Pancreas (tissue), 10 donors: ENCODE results near the gene NBEAL2. TPM values are rescaled to one million over a fixed set of nuclear protein-coding genes. Genes with fewer than 3 reads are reported as not detected.

ENCODE experiments used
- ATAC-seq, 4 donors: fragments of 200-7000 bp; cut with Tn5 transposase; one replicate each; pipeline versions ENCODE4 v1.8.0 to v1.9.1; 2020; ENCODE audit warnings: mild to moderate bottlenecking in 4 of 4, moderate library complexity in 4 of 4
- DNase-seq, 6 donors: peaks; one replicate each; pipeline ENCODE4 v3.0.0-alpha.2; 2020
- FAIRE-seq: peaks from 2 replicates; lab custom pipeline; 2012; peaks lifted over from hg19 to GRCh38; lab: Jason Lieb, UNC
- H3K27ac ChIP-seq, 4 donors: fragments of 200-600 bp; sonication (generic); 1 replicate in 3 of 4; 2 replicates in 1 of 4; pipeline versions ENCODE4 v1.5.0 to v1.8.0; 2020
- H3K27me3 ChIP-seq, 4 donors: fragments of 200-600 bp; one replicate each; pipeline ENCODE4 v1.8.0; 2021
- H3K36me3 ChIP-seq, 3 donors: fragments of 200-600 bp; sonication (generic) in 1 of 3; one replicate each; pipeline versions ENCODE4 v1.5.0 to v1.8.0; 2020 to 2021
- H3K4me1 ChIP-seq, 3 donors: fragments of 200-600 bp; one replicate each; pipeline ENCODE4 v1.8.0; 2021
- H3K4me3 ChIP-seq, 4 donors: fragments of 200-600 bp; sonication (generic) in 2 of 4; one replicate each; pipeline versions ENCODE4 v1.5.0 to v1.8.0; 2020 to 2021
- H3K9me3 ChIP-seq, 4 donors: fragments of 200-600 bp; one replicate each; pipeline ENCODE4 v1.8.0; 2021
- CTCF ChIP-seq, 4 donors: fragments of 200-600 bp; sonication (generic) in 3 of 4; IDR thresholded peaks; one replicate each; pipeline versions ENCODE4 v1.5.0 to v1.8.0; 2021; ENCODE audit warnings: antibody characterized with exemption in 4 of 4
- WGBS, 2 donors: extraction: QIAGEN DNeasy Blood & Tissue Kit; methylation state at CpG; one replicate each; pipeline ENCODE4 v1.1.7; 2013; 5-methylcytosine and 5-hydroxymethylcytosine counted together
- intact Hi-C, 3 donors: fragments of 100-400 bp; cut with DNase I; formaldehyde crosslinking; loops; one replicate each; pipeline versions ENCODE4 v1.11.1 to v1.14.2; 2022
- polyA plus RNA-seq, 2 donors: library from polyadenylated mRNA; stranded (reverse); fragments of 200-250 nt; gene quantifications; one replicate each; pipeline ENCODE4 v1.2.3, GENCODE V29; 2013
- total RNA-seq, 6 donors: library from RNA; stranded (reverse); fragmentation: NEBNext Ultra II Directional in 4 of 6; extraction: Animal tissue kit (Norgen Biotek cat#: 25700) in 4 of 6; gene quantifications; one replicate each; pipeline versions ENCODE4 v1.2.1 to v1.2.4, GENCODE V29; 2021 to 2023
- donor health status: healthy with polysubstance abuse.
- donor health status: DM: no; HTN: no; CAD: no; lungs with moderate emphysema.
- donor health status: DM: no; HTN: no; CAD: no.
- donor health status: control.
- donor health status: control.
- donor health status: Bipolar disorder and iron deficiency.
- donor health status: DM: yes; HTN: yes; CAD: no.
- donor health status: DM: no; HTN: no; CAD: no.
- donor health status: DM: no; HTN: no; CAD: no.
- donor health status: DM: yes; HTN: yes; CAD: no.

NBEAL2 gene
- total and polyA plus RNA-seq, 8 donors, result 30.6 to 265 (median 46.0) TPM

DNA sequence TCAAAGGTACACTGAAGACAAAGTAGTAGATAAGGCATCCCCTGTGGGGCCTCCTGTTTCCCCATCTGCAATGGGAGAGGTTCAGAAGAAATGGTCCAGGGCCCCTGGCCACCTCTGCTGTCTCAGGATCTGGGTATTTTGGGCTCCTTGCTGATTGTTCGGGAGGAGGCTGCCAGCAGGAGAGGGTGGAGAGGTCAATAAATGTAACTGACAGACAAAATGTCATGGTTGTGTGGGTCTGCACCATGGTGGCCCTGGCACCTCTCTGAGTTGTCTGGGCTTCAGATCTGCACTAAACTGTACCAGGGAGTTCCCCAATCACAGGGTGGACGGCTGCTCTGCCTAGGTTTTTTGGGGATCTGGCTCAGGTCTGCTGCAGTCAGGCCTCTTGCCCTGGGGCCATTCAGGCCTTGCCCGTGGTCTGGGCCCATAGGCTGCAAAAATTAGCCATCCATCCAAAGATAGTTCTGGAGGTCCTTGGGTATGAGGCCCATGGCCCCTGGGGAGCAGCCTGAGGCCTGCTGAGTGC, 7.4 kb downstream of the NBEAL2 start:
- H3K36me3 ChIP-seq, result peaks cover 0 to 16% (median 0%) of the 10 kb centered on the region in 3 donors
- no peak for TF ChIP-seq CTCF (IDR thresholded peaks at IDR 0.05)
- peaks cover 0 to 1% (median 0%) of the 10 kb centered on the region in 3 donors for H3K4me1 ChIP-seq
- no peaks in the 10 kb centered on the region for H3K9me3 ChIP-seq
- H3K27ac ChIP-seq, result no peak overlapping the region
- intact Hi-C loops, result loop anchor here in 1 of 3 donors (10.0 kb wide), 1 partner anchor 282 kb away; the partner anchor contains the start of gene TMIE
- H3K27me3 ChIP-seq, result no peaks in the 10 kb centered on the region
- H3K4me3 ChIP-seq, result no peak overlapping the region
- 78 to 88% methylated on average over 3 of the region's 3 CpGs for whole genome bisulfite sequencing, 2 donors
- no peak for ATAC-seq
- no peak for FAIRE-seq
- DNase-seq, result peak in 2 of 6 donors; percentile 13 to 26

DNA sequence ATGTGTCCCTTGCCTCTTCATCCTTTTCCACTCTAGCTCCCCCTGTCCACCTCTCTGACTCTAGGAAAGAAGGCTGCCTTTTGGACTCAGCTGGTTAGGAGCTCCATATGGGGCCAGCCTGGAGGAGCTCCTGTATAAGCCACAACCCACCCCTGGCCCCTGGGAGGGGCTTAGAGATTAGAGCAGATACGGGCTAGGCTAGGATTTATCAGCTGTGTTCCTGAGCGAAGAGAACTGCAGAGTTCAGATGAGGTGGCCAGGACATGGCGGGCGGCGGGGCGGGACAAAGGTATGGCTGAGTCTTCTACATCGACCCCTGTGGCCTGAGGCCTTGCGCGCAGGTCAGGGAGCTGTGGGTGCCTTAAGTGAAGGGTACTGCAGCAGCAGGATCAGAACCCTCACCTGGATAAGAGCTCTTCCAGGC, 7.9 kb downstream of the NBEAL2 start:
- intact Hi-C loops, result loop anchor here in 1 of 3 donors (10.0 kb wide), 1 partner anchor 283 kb away; the partner anchor contains the start of gene TMIE
- ATAC-seq (no peak), DNase-seq (peak in 2 of 6 donors; percentile 11 to 16), FAIRE-seq (no peak)
- Histone ChIP-seq H3K27ac (no peak overlapping the region), H3K27me3 (no peaks in the 10 kb centered on the region), H3K36me3 (peaks cover 0 to 16% (median 0%) of the 10 kb centered on the region in 3 donors), H3K9me3 (no peaks in the 10 kb centered on the region), H3K4me3 (no peak overlapping the region), H3K4me1 (no peaks in the 10 kb centered on the region)
- WGBS, 2 donors, result 76 to 88% methylated on average over 6 to 9 of the region's 9 CpGs
- TF ChIP-seq CTCF (IDR thresholded peaks at IDR 0.05), result no peak

DNA sequence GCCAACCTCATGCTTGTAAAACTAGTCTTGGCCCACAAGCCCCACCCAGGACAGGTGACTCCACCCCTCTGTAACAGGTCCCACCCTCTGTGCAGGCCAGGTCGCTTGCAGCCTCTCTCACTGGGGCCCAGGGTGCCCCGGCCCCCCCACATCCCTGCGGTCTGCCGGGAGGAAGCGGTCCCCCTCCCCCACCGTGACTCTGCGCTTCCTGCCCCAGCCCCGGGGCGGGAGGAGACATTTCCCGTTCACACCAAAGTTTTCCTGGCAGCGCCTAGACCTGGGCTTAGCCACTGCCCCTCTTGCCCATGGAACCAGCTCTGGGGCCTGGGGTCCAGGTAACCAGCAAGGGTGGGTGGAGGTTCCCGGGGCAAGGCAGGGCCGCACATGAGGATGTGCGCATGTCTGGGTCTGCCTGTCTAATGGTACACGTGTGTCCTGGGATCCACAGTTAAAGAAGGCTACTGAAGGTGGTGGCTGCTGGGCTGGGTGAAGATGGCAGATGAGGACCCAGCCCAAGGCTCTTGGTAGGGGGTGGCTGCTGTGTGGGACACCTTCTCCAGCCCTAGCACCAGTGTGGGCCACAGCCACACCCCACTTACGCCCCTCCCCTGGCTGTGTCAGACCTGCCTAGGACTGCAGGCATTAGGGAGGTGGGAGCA, 8.4 kb downstream of the NBEAL2 start:
- 72 to 75% methylated on average over 15 to 16 of the region's 16 CpGs for WGBS, 2 donors
- intact Hi-C loops, result loop anchor here in 1 of 3 donors (10.0 kb wide), 1 partner anchor 283 kb away; the partner anchor contains the start of gene TMIE
- peak overlapping the region in 1 of 4 donors; percentile 12 for H3K27ac ChIP-seq
- ATAC-seq (peak in 3 of 4 donors; percentile 59 to 66 (median 60)), DNase-seq (peak in 3 of 6 donors; percentile 36 to 64 (median 54)), FAIRE-seq (no peak)
- H3K9me3 ChIP-seq, result no peaks in the 10 kb centered on the region
- no peaks in the 10 kb centered on the region for H3K4me1 ChIP-seq
- no peak for TF ChIP-seq CTCF (IDR thresholded peaks at IDR 0.05)
- H3K36me3 ChIP-seq, result peaks cover 0 to 16% (median 0%) of the 10 kb centered on the region in 3 donors
- H3K27me3 ChIP-seq, result no peaks in the 10 kb centered on the region
- H3K4me3 ChIP-seq, result peak overlapping the region in 1 of 4 donors; percentile 7

DNA sequence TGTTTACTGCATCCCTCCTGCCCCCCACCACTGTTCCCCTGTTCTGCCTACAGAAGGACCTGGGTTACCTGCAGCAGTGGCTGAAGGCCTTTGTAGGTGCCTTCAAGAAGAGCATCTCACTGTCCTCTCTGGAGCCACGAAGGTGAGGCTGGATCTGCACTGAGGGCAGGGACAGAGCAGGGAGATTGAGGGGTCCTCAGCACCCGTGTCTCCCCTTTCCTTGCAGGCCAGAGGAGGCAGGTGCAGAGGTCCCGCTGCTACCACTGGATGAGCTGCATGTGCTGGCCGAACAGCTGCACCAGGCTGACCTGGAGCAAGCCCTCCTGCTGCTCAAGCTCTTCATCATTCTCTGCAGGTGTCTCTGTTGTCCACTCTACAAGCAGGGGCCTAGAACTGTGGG, 9.2 kb downstream of the NBEAL2 start:
- Histone ChIP-seq H3K4me3 (no peak overlapping the region), H3K9me3 (no peaks in the 10 kb centered on the region), H3K4me1 (no peaks in the 10 kb centered on the region), H3K36me3 (peaks cover 0 to 16% (median 0%) of the 10 kb centered on the region in 3 donors), H3K27me3 (no peaks in the 10 kb centered on the region), H3K27ac (no peak overlapping the region)
- no peak for TF ChIP-seq CTCF (IDR thresholded peaks at IDR 0.05)
- ATAC-seq (no peak), DNase-seq (peak in 1 of 6 donors; percentile 29), FAIRE-seq (no peak)
- intact Hi-C loops, result loop anchor here in 1 of 3 donors (10.0 kb wide), 1 partner anchor 284 kb away; the partner anchor contains the start of gene TMIE
- 75 to 79% methylated on average over 3 to 4 of the region's 4 CpGs for WGBS, 2 donors
